Suprapubic skin (tissue), 4 donors: Measurements from ENCODE around the gene FOSB. TPM values are rescaled to one million over a fixed set of nuclear protein-coding genes. Genes with fewer than 3 reads are reported as not detected.

ENCODE experiments used
- DNase-seq, 2 donors: peaks; one replicate each; pipeline ENCODE4 v3.0.0-alpha.2; 2019; ENCODE audit warnings: low spot score in 2 of 2
- H3K27ac ChIP-seq: fragments of 200-600 bp; sonication (generic); one replicate; pipeline ENCODE4 v1.5.1; 2019
- H3K27me3 ChIP-seq: fragments of 200-600 bp; sonication (generic); one replicate; pipeline ENCODE4 v1.5.1; 2019
- H3K36me3 ChIP-seq: fragments of 200-600 bp; sonication (generic); one replicate; pipeline ENCODE4 v1.5.1; 2019
- H3K4me1 ChIP-seq: fragments of 200-600 bp; sonication (generic); one replicate; pipeline ENCODE4 v1.5.1; 2019
- H3K4me3 ChIP-seq: fragments of 200-600 bp; sonication (generic); one replicate; pipeline ENCODE4 v1.5.1; 2019; ENCODE audit warnings: mild to moderate bottlenecking
- H3K9me3 ChIP-seq: fragments of 200-600 bp; sonication (generic); one replicate; pipeline ENCODE4 v1.5.1; 2019
- CTCF ChIP-seq, 2 donors: fragments of 200-600 bp in 1 of 2; fragments of 450-650 bp in 1 of 2; sonication (generic) in 1 of 2; IDR thresholded peaks; one replicate each; pipeline ENCODE4 v1.5.1; 2016 to 2019; ENCODE audit warnings: antibody characterized with exemption in 2 of 2, mild to moderate bottlenecking in 1 of 2, moderate library complexity in 1 of 2
- EP300 ChIP-seq: sonication (generic); formaldehyde crosslinking; IDR thresholded peaks from one replicate; pipeline ENCODE4 v1.6.1; 2017; ENCODE audit warnings: antibody characterized with exemption
- POLR2A ChIP-seq, 2 donors: fragments of 450-650 bp; IDR thresholded peaks; one replicate each; pipeline ENCODE4 v1.6.1; 2017; ENCODE audit warnings: antibody characterized with exemption in 2 of 2, mild to moderate bottlenecking in 2 of 2, moderate library complexity in 2 of 2
- POLR2AphosphoS5 ChIP-seq, 3 donors: sonication (generic); formaldehyde crosslinking; IDR thresholded peaks; one replicate each; pipeline ENCODE4 v1.6.1; 2017; ENCODE audit warnings: antibody characterized with exemption in 3 of 3
- WGBS: methylation state at CpG from one replicate; pipeline ENCODE4 v1.1.5; 2018; 5-methylcytosine and 5-hydroxymethylcytosine counted together
- total RNA-seq, 4 donors: library from RNA; depleted of rRNA; stranded (reverse); fragments of >200 nt; gene quantifications; one replicate each; pipeline ENCODE4 v1.1.0, GENCODE V29; 2016

FOSB gene
- total RNA-seq, 4 donors from 2014 or later = 326 to 676 (median 518) TPM

- Histone ChIP-seq H3K27ac (peak overlapping the region; percentile 96), H3K36me3 (no peaks in the 10 kb centered on the region), H3K4me1 (peaks cover 78% of the 10 kb centered on the region), H3K27me3 (no peaks in the 10 kb centered on the region), H3K9me3 (no peaks in the 10 kb centered on the region), H3K4me3 (peak overlapping the region; percentile 60)
- TF ChIP-seq POLR2AphosphoS5 (IDR thresholded peaks at IDR 0.05) (peak; percentile 53 to 99 (median 91)), EP300 (no peak), CTCF (IDR thresholded peaks at IDR 0.05) (no peak), POLR2A (IDR thresholded peaks at IDR 0.05) (peak in 1 of 2 donors; percentile 75)
- DNase-seq = peak; percentile 99 to 100
- 2% methylated on average over 20 of the region's 49 CpGs for WGBS
Observed at GRCh38 chr19:45443462-45444317, 24.1 kb upstream of the FOSB start.

- H3K4me3 ChIP-seq = peak overlapping the region; percentile 60
- H3K27ac ChIP-seq = peak overlapping the region; percentile 96
- H3K9me3 ChIP-seq = no peaks in the 10 kb centered on the region
- no peaks in the 10 kb centered on the region for H3K36me3 ChIP-seq
- TF ChIP-seq POLR2AphosphoS5 (IDR thresholded peaks at IDR 0.05) (peak in 2 of 3 donors; percentile 56 to 66), EP300 (no peak), POLR2A (IDR thresholded peaks at IDR 0.05) (peak; percentile 43 to 80)
- 15% methylated on average over 32 of the region's 47 CpGs for WGBS
- peak; percentile 97 to 98 for DNase-seq
- peaks cover 86% of the 10 kb centered on the region for H3K4me1 ChIP-seq
- no peaks in the 10 kb centered on the region for H3K27me3 ChIP-seq
Observed at GRCh38 chr19:45444318-45445041, 23.3 kb upstream of the FOSB start.

- H3K36me3 ChIP-seq = no peaks in the 10 kb centered on the region
- H3K4me1 ChIP-seq = peaks cover 87% of the 10 kb centered on the region
- DNase-seq = no peak
- WGBS = 76% methylated on average over 4 of the region's 4 CpGs
- no peak for TF ChIP-seq EP300
- no peak for TF ChIP-seq POLR2AphosphoS5 (IDR thresholded peaks at IDR 0.05)
- TF ChIP-seq CTCF (IDR thresholded peaks at IDR 0.05) = no peak
- TF ChIP-seq POLR2A (IDR thresholded peaks at IDR 0.05) = no peak
- H3K4me3 ChIP-seq = no peak overlapping the region
- no peaks in the 10 kb centered on the region for H3K9me3 ChIP-seq
- H3K27ac ChIP-seq = peak overlapping the region; percentile 96
- no peaks in the 10 kb centered on the region for H3K27me3 ChIP-seq
Observed at GRCh38 chr19:45445139-45445538, 22.7 kb upstream of the FOSB start.

- H3K36me3 ChIP-seq = no peaks in the 10 kb centered on the region
- H3K27ac ChIP-seq = peak overlapping the region; percentile 95
- WGBS = 78% methylated on average over 6 of the region's 6 CpGs
- H3K4me1 ChIP-seq = peaks cover 80% of the 10 kb centered on the region
- H3K4me3 ChIP-seq = no peak overlapping the region
- H3K27me3 ChIP-seq = no peaks in the 10 kb centered on the region
- DNase-seq = no peak
- H3K9me3 ChIP-seq = no peaks in the 10 kb centered on the region
- no peak for TF ChIP-seq POLR2A (IDR thresholded peaks at IDR 0.05)
- TF ChIP-seq CTCF (IDR thresholded peaks at IDR 0.05) = no peak
- no peak for TF ChIP-seq EP300
Observed at GRCh38 chr19:45446295-45446694, 21.5 kb upstream of the FOSB start.

GRCh38 chr19:45446944-45447343 lies 20.9 kb upstream of the FOSB start:
- 33% methylated on average over 7 of the region's 7 CpGs for WGBS
- Histone ChIP-seq H3K27ac (peak overlapping the region; percentile 95), H3K27me3 (no peaks in the 10 kb centered on the region), H3K4me3 (no peak overlapping the region), H3K9me3 (no peaks in the 10 kb centered on the region), H3K4me1 (peaks cover 85% of the 10 kb centered on the region), H3K36me3 (no peaks in the 10 kb centered on the region)
- DNase-seq = peak in 1 of 2 donors; percentile 93
- no peak for TF ChIP-seq CTCF (IDR thresholded peaks at IDR 0.05)
- TF ChIP-seq POLR2AphosphoS5 (IDR thresholded peaks at IDR 0.05) = peak in 2 of 3 donors; percentile 53 to 88
